NAMALWA (cell line): ENCODE results near the gene EYS.
"Not testable (repeated sequence)": the region's sequence is repeated elsewhere in the genome, so short reads cannot be mapped to it uniquely, and the experiment has no call there.

Experiments used
- DNase-seq: peaks from one replicate; pipeline ENCODE4 v3.0.0-alpha.2; 2015; ENCODE audit warnings: low spot score

The EYS gene

GRCh38 chr6:63897952-63898351 lies 1809.1 kb downstream of the EYS start:
- DNase-seq = no peak

DNA sequence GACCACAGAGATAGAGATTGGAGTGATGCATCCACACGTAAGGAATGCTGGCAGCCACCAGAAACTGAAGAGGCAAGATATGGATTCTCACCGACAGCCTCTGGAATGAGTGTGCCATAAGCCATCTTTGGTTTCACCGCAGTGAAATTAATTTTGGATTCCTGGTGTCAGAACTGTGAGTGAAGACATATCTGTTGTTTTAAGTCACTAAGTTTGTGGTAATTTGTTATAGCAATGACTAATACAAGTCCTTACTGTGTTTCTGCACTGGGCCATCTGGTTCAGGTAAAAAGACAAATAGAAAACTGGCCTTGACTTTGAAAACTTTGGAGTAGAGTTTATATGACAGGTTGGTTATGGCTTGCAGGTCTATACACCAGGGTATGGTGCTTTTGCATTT lies 1809.6 kb downstream of the EYS start:
- no peak for DNase-seq

DNA sequence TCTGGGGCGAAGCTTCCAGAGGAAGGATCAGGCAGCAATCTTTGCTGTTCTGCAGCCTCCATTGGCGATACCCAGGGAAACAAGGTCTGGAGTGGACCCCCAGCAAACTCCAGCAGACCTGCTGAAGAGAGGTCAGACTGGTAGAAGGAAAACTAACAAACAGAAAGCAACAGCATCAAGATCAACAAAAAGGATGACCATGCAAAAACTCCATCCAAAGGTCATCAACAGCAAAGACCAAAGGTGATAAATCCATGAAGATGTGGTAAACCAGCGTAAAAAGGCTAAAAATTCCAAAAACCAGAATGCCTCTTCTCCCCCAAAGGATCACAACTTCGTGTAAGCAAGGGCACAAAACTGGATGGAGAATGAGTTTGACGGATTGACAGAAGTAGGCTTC lies 1818.6 kb downstream of the EYS start:
- no peak for DNase-seq

- DNase-seq = not testable (repeated sequence)
Observed at GRCh38 chr6:63887804-63888203, 1819.2 kb downstream of the EYS start.

- DNase-seq = no peak
Observed at GRCh38 chr6:63887002-63887751, 1819.8 kb downstream of the EYS start.

DNA sequence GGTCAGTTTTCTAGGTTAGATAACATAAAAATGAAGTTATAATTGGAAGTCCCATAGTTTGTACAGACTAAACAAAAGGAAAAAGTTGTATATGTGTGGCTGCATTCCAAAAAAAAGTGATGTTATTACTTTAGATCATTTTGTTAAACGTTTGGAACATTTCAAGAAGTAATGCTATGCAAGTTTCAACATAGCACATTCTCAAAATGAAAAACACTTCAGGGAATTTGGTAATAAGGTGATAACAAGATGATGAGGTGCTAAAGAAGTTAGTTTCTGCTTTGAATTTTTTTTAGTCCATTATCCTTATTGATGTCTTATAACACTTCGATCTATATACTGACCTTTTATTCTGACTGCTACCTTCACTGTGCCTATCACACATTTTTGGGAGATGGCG lies 1820.7 kb downstream of the EYS start:
- no peak for DNase-seq

DNA sequence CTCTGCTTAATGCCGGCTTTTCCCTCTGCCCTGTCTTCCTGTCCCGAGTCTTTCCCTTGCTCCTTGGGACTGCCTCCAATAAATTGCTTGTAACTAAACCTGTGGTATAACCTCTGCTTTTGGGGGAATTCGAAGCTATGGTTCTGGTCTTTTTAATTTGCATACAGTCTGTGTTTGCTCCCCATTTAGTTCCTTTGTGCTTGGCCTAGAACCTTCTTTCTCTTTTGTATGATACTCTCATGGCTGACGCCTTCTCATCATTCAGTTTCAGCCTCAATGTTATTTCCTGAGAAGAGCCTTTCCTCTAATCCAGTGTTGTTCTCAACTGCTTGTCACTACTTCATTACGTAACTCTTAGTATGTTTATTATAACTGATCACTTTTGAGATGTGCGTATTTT lies 1823.4 kb downstream of the EYS start:
- no peak for DNase-seq

GRCh38 chr6:63882208-63882607 lies 1824.8 kb downstream of the EYS start:
- peak; percentile 17 for DNase-seq

- no peak for DNase-seq
Observed at GRCh38 chr6:63881791-63882190, 1825.2 kb downstream of the EYS start.

- no peak for DNase-seq
Observed at GRCh38 chr6:63872233-63872632, 1834.8 kb downstream of the EYS start.

- no peak for DNase-seq
Observed at GRCh38 chr6:63868351-63868750, 1838.7 kb downstream of the EYS start.

GRCh38 chr6:63864671-63865318 lies 1842.2 kb downstream of the EYS start:
- DNase-seq = no peak

GRCh38 chr6:63864061-63864460 lies 1843.0 kb downstream of the EYS start:
- no peak for DNase-seq

DNA sequence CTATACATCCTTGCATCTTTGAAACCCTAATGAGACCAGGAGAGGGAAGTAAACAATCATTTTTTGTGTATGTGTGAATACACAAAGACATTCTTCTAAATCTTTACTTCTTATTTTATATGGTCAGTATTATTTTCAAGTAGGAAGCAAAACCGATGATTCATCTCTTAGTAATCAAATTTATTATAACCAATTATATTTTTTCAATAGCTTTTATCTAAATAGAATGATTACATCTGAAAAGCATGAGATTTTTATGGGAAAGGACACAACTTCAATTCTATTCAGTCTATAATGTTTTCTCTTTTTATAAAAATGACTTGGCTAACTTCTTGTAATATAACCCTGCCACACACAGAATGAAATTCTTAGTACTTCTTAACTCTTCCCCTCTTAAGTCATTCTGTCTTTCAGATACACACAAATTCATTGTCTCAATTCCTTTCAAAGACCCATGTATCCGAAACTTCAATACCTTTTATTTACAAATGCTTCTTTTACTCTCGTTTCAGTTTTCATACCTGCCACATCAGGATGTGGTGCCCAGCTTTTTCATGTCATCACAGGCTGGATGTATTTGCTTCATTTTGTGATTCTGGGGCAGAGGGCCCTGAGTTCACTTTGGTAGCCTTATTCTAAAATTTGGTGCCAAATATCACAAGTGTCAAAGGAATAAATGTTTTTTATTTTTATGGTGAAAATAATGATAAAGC lies 1844.4 kb downstream of the EYS start:
- no peak for DNase-seq

DNA sequence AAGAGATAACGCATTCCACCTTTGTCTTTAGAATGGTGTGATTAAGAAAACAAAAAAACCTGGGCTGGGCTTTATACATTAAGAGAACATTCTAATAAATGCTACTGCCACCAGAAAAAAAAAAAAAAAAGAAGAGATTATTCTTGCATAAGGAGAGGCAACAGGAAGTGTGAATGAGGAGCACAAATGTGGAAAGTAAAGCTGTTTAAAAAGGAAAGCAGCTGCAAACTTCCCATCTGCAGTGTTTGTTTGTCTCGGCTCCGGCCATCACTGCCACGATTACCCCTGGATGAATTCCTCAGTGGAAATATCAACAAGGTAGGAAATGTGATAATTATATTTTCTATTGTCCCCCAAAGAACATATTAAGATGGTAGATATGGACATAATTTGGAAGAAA lies 1847.5 kb downstream of the EYS start:
- no peak for DNase-seq

DNA sequence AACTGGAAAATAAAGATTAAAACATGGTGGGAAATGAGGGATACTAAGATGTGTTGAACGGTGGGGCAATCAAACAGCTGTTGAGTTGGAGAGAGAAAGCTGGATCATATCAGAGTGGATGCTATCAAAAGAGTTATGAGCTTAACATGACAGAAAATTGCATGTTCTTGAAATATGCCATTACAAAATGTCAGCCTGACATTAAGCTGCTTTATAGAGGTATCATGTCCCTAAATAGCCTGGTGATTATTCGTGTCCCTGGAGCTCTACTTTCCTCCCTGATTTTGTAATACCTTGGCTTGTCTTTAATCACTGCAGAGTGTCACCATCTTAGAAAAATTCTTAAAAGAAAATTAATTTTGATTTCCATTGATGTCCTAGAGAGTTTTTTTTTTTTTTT lies 1848.3 kb downstream of the EYS start:
- no peak for DNase-seq

GRCh38 chr6:63856271-63856670 lies 1850.8 kb downstream of the EYS start:
- DNase-seq = no peak

GRCh38 chr6:63844287-63844686 lies 1862.7 kb downstream of the EYS start:
- no peak for DNase-seq

DNA sequence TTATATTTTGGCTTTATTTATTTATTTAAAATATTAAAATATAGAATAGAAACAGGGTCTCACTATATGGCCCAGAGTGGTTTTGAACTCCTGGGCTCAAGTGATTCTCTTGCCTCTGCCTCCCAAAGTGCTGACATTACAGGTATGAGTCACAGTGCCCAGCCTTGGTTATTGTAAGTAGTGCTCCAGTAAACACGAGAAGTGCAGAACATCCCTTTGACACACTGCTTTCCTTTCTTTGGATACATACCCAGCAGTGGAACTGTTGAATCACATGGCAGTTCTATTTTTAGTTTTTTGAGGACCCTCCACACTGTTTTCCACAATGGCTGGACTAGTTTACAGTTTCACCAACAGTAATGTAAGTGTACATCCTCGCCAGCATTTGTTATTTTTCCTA lies 1867.5 kb downstream of the EYS start:
- no peak for DNase-seq

DNA sequence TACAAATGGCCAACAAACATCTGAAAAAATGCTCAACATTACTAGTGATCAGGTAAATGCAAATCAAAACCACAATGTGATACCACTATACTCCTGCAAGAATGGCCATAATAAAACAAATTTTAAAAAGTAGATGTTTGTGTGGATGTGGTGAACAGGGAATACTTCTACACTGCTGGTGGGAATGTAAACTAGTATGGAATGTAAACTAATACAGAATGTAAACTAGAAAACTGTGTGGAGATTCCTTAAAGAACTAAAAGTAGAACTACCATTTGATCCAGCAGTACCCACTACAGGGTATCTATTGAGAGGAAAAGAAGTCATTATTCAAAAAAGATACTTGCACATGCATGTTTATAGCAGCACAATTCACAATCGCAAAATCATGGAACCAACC lies 1878.3 kb downstream of the EYS start:
- not testable (repeated sequence) for DNase-seq

DNA sequence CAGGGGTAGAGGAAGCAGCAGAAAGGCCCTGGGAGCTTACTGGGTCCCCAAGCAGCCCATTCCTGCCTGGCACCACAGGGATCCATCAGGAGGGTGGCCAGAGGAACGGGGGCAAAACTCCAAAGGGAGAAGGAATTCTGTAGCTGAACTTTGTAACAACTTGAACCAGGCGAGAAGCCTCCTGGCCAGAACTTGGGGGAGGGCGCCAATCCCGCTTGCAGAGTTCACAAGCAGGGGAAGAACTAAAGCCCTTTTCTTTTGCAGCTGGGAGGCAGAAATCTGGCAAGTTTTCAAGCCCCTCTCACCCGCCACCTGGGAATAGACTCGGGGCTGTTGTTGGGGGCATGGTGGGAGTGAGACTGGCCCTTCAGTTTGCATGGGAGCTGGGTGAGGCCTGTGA lies 1882.3 kb downstream of the EYS start:
- no peak for DNase-seq

DNA sequence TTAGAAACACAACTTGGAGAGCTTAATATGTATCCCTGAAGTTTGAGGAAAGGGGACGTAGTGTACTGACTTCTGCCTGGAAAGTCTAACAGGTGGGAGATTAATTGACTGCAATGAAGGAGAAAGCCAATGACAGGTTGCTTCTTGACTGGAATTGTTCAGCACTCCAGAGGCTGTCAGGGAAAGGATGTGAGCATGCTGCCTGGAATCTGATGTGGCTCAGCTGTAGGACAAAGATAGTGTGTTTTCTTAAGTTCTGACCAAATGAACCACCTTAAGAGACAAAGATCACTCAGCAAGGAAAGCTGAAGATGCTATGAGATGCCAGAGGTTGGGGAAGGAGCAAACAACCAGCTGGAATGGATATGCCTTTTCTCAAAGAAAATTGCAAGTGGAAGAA lies 1885.6 kb downstream of the EYS start:
- DNase-seq = no peak

DNA sequence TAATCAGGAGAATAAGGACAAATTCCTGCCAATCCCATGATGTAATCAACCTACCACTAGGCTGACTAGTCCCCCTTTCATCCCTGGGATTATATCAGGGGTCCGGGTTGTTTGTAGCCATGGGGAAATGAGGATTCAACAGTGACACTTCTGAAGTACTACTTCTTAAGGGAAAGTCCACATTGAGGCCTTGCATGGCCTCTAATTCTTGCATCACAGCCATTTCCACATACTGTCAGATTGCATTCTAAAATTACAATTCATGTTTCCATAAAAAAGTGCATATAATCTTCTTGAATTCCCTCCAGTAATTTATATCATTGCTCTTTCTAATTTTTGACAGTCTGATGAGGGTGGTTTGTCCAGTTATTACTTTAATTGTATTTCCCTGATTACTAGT lies 1887.2 kb downstream of the EYS start:
- no peak for DNase-seq
